ENCODE measurements around the gene PARP15. TPM values are rescaled to one million over a fixed set of nuclear protein-coding genes. Genes with fewer than 3 reads are reported as not detected.
A peak's percentile ranks its signal among the peaks of the same experiment; 100 is the strongest.
"Not testable (repeated sequence)": the region's sequence is repeated elsewhere in the genome, so short reads cannot be mapped to it uniquely, and the experiment has no call there.

PARP15 gene
- total RNA-seq, 1 experiment from 2014 or later, result not detected

DNA sequence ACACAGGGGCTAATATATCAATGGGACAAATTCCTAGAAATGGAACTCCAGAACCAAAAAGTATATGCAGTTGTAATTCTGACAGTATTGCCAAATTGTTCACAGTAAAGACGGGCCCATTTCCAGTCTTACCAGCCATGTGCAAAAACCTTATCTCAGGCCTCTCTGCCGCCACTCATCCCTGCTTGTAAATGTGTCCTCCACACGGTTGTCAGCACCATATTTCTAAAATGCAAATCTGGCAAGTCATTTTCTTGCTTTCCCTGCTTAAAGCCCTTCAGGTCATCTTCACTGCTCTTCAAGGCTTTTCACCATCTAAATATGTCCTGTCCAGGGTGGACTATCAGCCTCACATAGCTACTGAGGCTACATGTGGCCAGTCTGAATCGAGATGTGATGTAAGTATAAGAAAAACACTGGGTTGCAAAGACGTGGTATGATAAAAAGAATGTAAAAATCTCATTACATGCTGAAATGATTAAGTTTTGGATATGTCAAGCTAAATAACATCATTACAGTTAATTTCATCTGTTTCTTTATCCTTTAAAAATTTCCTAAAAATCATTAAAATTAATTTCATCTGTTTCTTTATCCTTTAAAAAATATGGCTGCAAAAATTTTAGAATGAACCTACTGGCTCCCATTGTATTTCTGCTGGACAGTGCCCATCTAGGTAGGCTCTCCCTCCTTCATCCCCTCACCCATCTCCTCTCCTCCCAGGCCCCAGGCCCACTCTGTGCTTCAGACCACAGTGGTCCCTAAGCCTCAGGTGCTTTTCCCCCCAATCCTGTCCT, 14.3 kb upstream of the PARP15 start:
- Mint-ChIP-seq H3K4me3 (ENCODE audit: unreplicated experiment) (peak overlapping the region; percentile 92), H3K9me3 (ENCODE audit: unreplicated experiment) (no peaks in the 10 kb centered on the region), H3K27me3 (ENCODE audit: insufficient read depth, unreplicated experiment) (no peaks in the 10 kb centered on the region), H3K4me1 (ENCODE audit: insufficient read depth, unreplicated experiment) (peaks cover 11% of the 10 kb centered on the region), H3K27ac (ENCODE audit: low read depth, unreplicated experiment) (peak overlapping the region; percentile 94), H3K36me3 (ENCODE audit: insufficient read depth, unreplicated experiment) (peaks cover 27% of the 10 kb centered on the region)
- intact Hi-C loops (cut with micrococcal nuclease), result loop anchor here (5.0 to 10.0 kb wide), 4 partner anchors 171 to 692 kb away; partner anchors contain the start of genes HSPBAP1 and SEMA5B
- CTCF ChIA-PET, result interaction anchor here (0.6 to 9.5 kb wide), 6 partner anchors 73 to 295 kb away, joined by 3 to 140 read pairs (median 4); partner anchors contain the start of gene PARP14
- POLR2A ChIA-PET, result interaction anchor here (1.8 to 5.5 kb wide), 2 partner anchors 117 to 231 kb away, joined by 8 to 30 read pairs; partner anchors contain the start of genes HSPBAP1 and PARP14
- no peak for DNase-seq (ENCODE audit: unreplicated experiment)
- TF ChIP-seq, protein P1, sequence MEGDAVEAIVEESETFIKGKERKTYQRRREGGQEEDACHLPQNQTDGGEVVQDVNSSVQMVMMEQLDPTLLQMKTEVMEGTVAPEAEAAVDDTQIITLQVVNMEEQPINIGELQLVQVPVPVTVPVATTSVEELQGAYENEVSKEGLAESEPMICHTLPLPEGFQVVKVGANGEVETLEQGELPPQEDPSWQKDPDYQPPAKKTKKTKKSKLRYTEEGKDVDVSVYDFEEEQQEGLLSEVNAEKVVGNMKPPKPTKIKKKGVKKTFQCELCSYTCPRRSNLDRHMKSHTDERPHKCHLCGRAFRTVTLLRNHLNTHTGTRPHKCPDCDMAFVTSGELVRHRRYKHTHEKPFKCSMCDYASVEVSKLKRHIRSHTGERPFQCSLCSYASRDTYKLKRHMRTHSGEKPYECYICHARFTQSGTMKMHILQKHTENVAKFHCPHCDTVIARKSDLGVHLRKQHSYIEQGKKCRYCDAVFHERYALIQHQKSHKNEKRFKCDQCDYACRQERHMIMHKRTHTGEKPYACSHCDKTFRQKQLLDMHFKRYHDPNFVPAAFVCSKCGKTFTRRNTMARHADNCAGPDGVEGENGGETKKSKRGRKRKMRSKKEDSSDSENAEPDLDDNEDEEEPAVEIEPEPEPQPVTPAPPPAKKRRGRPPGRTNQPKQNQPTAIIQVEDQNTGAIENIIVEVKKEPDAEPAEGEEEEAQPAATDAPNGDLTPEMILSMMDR (IDR thresholded peaks at IDR 0.05; ENCODE audit: unreplicated experiment), result no peak
- BruUV-seq (replicated peaks), result no TSS peak

DNA sequence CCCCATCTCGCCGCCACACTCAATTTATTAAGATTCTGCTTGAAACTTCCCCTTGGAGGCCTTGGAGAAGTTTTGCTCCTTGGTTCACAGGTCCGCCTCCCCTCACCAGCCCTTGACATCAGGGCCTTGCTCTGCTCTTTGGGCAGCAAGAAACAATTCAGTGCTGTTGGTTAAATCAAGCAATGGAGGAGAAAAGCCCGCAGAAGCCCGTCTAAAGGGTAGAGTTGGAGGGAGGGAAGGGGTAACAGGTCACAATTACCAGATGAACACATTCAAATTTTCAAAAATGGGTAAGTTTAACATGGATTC, 13.8 kb upstream of the PARP15 start:
- peaks cover 11% of the 10 kb centered on the region for H3K4me1 Mint-ChIP-seq (ENCODE audit: insufficient read depth, unreplicated experiment)
- H3K27me3 Mint-ChIP-seq (ENCODE audit: insufficient read depth, unreplicated experiment), result no peaks in the 10 kb centered on the region
- ChIA-PET CTCF (interaction anchor here (0.6 to 5.2 kb wide), 5 partner anchors 98 to 291 kb away, joined by 3 to 36 read pairs (median 4); partner anchors contain the start of gene PARP14), POLR2A (interaction anchor here (0.6 to 5.5 kb wide), 15 partner anchors 11 to 406 kb away, joined by 3 to 30 read pairs (median 4); partner anchors contain the start of genes HSPBAP1, KPNA1, PARP14 and WDR5B)
- TSS peak; percentile 66 for BruUV-seq (replicated peaks)
- peaks cover 30% of the 10 kb centered on the region for H3K36me3 Mint-ChIP-seq (ENCODE audit: insufficient read depth, unreplicated experiment)
- no peaks in the 10 kb centered on the region for H3K9me3 Mint-ChIP-seq (ENCODE audit: unreplicated experiment)
- peak overlapping the region; percentile 94 for H3K27ac Mint-ChIP-seq (ENCODE audit: low read depth, unreplicated experiment)
- intact Hi-C loops (cut with micrococcal nuclease), result loop anchor here (2.0 to 10.0 kb wide), 6 partner anchors 49 to 691 kb away; partner anchors contain the start of genes HSPBAP1, KPNA1 and SEMA5B
- H3K4me3 Mint-ChIP-seq (ENCODE audit: unreplicated experiment), result peak overlapping the region; percentile 92
- DNase-seq (ENCODE audit: unreplicated experiment), result peak; percentile 9
- TF ChIP-seq, protein P1 (IDR thresholded peaks at IDR 0.05; ENCODE audit: unreplicated experiment), result no peak

GRCh38 chr3:122564155-122564912, 13.1 kb upstream of the PARP15 start, which contains the start of the genes DTX3L and PARP9:
Gene DTX3L (plus strand): TSS chr3:122564338. CDS start chr3:122564427, 89 bp downstream.
Gene PARP9 (minus strand): TSS chr3:122564300. CDS start chr3:122559620, 4,680 bp downstream.
- peaks cover 11% of the 10 kb centered on the region for H3K4me1 Mint-ChIP-seq (ENCODE audit: insufficient read depth, unreplicated experiment)
- CTCF ChIA-PET, result interaction anchor here (0.5 to 5.2 kb wide), 8 partner anchors 17 to 943 kb away, joined by 3 to 36 read pairs (median 4); partner anchors contain the start of genes FAM162A and PARP14
- DNase-seq (ENCODE audit: unreplicated experiment), result peak; percentile 83
- H3K27me3 Mint-ChIP-seq (ENCODE audit: insufficient read depth, unreplicated experiment), result no peaks in the 10 kb centered on the region
- no TSS peak for BruUV-seq (replicated peaks)
- peak within 1 kb of the TSS; percentile 92 for H3K4me3 Mint-ChIP-seq (ENCODE audit: unreplicated experiment)
- intact Hi-C loops (cut with micrococcal nuclease), result loop anchor here (2.0 to 10.0 kb wide), 6 partner anchors 50 to 690 kb away; partner anchors contain the start of genes HSPBAP1, KPNA1 and SEMA5B
- POLR2A ChIA-PET, result interaction anchor here (0.6 to 1.9 kb wide), 20 partner anchors 10 to 406 kb away, joined by 3 to 20 read pairs (median 4); partner anchors contain the start of genes HSPBAP1, KPNA1, PARP14 and WDR5B
- peak within 1 kb of the TSS; percentile 94 for H3K27ac Mint-ChIP-seq (ENCODE audit: low read depth, unreplicated experiment)
- H3K9me3 Mint-ChIP-seq (ENCODE audit: unreplicated experiment), result no peaks in the 10 kb centered on the region
- TF ChIP-seq, protein P1 (IDR thresholded peaks at IDR 0.05; ENCODE audit: unreplicated experiment), result no peak
- H3K36me3 Mint-ChIP-seq (ENCODE audit: insufficient read depth, unreplicated experiment), result peaks cover 36% of the 10 kb centered on the region

DNA sequence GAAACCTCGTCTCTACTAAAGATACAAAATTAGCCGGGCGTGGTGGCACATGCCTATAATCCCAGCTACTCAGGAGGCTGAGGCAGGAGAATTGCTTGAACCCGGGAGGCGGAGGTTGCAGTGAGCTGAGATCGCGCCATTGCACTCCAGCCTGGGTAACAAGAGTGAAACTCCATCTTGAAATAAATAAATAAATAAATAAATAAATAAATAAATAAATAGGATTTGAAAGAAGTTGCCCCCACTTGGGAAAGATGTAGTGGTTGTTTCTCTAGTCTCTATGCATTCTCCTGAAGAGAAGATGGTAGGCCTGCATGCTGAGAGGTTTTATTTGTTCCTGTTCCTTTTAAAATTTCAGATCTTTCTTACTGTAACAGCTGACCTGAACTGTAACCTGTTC, 9.3 kb upstream of the PARP15 start:
- intact Hi-C loops (cut with micrococcal nuclease), result loop anchor here (10.0 kb wide), 1 partner anchor 687 kb away; no protein-coding TSS in a partner anchor
- not testable (repeated sequence) for H3K27me3 Mint-ChIP-seq (ENCODE audit: insufficient read depth, unreplicated experiment); BruUV-seq (replicated peaks); H3K4me3 Mint-ChIP-seq (ENCODE audit: unreplicated experiment); DNase-seq (ENCODE audit: unreplicated experiment); H3K9me3 Mint-ChIP-seq (ENCODE audit: unreplicated experiment); H3K27ac Mint-ChIP-seq (ENCODE audit: low read depth, unreplicated experiment)
- peaks cover 13% of the 10 kb centered on the region for H3K4me1 Mint-ChIP-seq (ENCODE audit: insufficient read depth, unreplicated experiment)
- ChIA-PET CTCF (interaction anchor here (0.6 to 5.2 kb wide), 2 partner anchors 111 to 996 kb away, joined by 3 to 36 read pairs; partner anchors contain the start of gene PARP14), POLR2A (interaction anchor here (2.0 kb wide), 1 partner anchor 112 kb away, joined by 6 read pairs; the partner anchor contains the start of gene PARP14)
- H3K36me3 Mint-ChIP-seq (ENCODE audit: insufficient read depth, unreplicated experiment), result peaks cover 67% of the 10 kb centered on the region
